GM12878 (cell line): ENCODE data around the gene N4BP2. TPM values are rescaled to one million over a fixed set of nuclear protein-coding genes. Genes with fewer than 3 reads are reported as not detected.

Source experiments
- ATAC-seq: fragments of 200-7000 bp; cut with Tn5 transposase; 3 replicates; pipeline ENCODE4 v1.9.1; 2020; ENCODE audit warnings: mild to moderate bottlenecking, moderate library complexity
- BruUV-seq: library from RNA; stranded (reverse); fragments of 400-500 nt; replicated peaks from 2 replicates; lab custom pipeline; 2021; lab: Mats Ljungman, UMichigan
- CTCF ChIA-PET: fragments of 300-600 bp; sonication (Branson Sonifier 250); formaldehyde crosslinking; extraction: SDS; loops from one replicate; lab custom pipeline; 2021; ENCODE audit warnings: inconsistent platforms; lab: Yijun Ruan, JAX
- POLR2A ChIA-PET: fragments of 350-600 bp; formaldehyde crosslinking; extraction: SDS; loops from one replicate; lab custom pipeline; 2021; ENCODE audit warnings: inconsistent platforms; lab: Charles Lee
- RAD21 ChIA-PET: fragments of 300-600 bp; sonication (Branson Sonifier 250); formaldehyde crosslinking; loops from one replicate; lab custom pipeline; 2023; ENCODE audit warnings: antibody characterized with exemption; ENCODE audit not compliant: unreplicated experiment; lab: Charles Lee
- SMC1A ChIA-PET: fragments of 300-600 bp; sonication (Branson Sonifier 250); formaldehyde crosslinking; loops from one replicate; lab custom pipeline; 2023; ENCODE audit not compliant: unreplicated experiment, uncharacterized antibody; lab: Charles Lee
- DNase-seq: peaks from one replicate; pipeline ENCODE4 v3.0.0-alpha.2; 2011; ENCODE audit warnings: low read depth, low spot score
- FAIRE-seq: peaks from 3 replicates; lab custom pipeline; 2011; peaks lifted over from hg19 to GRCh38; lab: Jason Lieb, UNC
- H2AFZ ChIP-seq: 2 replicates; pipeline ENCODE4 v1.6.0; 2011; ENCODE audit warnings: low read depth, low read length, control low read depth; ENCODE audit not compliant: control insufficient read depth
- H3K27ac ChIP-seq: 2 replicates; pipeline ENCODE4 v1.5.1; 2011; ENCODE audit warnings: control low read depth; ENCODE audit not compliant: control insufficient read depth, insufficient read depth
- H3K27me3 ChIP-seq, 2 experiments: replicated peaks in 1 of 2; 2 replicates each; pipeline versions ENCODE4 v1.6.0 to v1.6.1; 2011; ENCODE audit warnings: low read length in 1 of 2; ENCODE audit not compliant: control insufficient read depth in 2 of 2, insufficient read depth in 2 of 2
- H3K36me3 ChIP-seq, 2 experiments: 2 replicates each; pipeline ENCODE4 v1.5.1; 2011; ENCODE audit warnings: low read length in 1 of 2; ENCODE audit not compliant: control insufficient read depth in 2 of 2, insufficient read depth in 2 of 2
- H3K4me1 ChIP-seq: 2 replicates; pipeline ENCODE4 v1.6.1; 2011; ENCODE audit warnings: mild to moderate bottlenecking, low read length, moderate library complexity, mixed read lengths; ENCODE audit not compliant: control insufficient read depth, insufficient read depth
- H3K4me2 ChIP-seq: 2 replicates; pipeline ENCODE4 v1.6.0; 2011; ENCODE audit warnings: control low read depth; ENCODE audit not compliant: control insufficient read depth, insufficient read depth
- H3K4me3 ChIP-seq: fragments of 200-600 bp; sonication (generic); 2 replicates; pipeline ENCODE4 v1.5.1; 2016
- H3K79me2 ChIP-seq: 2 replicates; pipeline ENCODE4 v1.6.0; 2011; ENCODE audit warnings: low read length; ENCODE audit not compliant: control insufficient read depth, insufficient read depth
- H3K9ac ChIP-seq: 2 replicates; pipeline ENCODE4 v1.8.0; 2011; ENCODE audit warnings: low read length, control low read depth, mixed read lengths; ENCODE audit not compliant: control insufficient read depth, insufficient read depth
- H3K9me3 ChIP-seq: replicated peaks from 3 replicates; pipeline ENCODE4 v1.5.1; 2011; ENCODE audit warnings: mild to moderate bottlenecking, low read length; ENCODE audit not compliant: control insufficient read depth, insufficient read depth
- H4K20me1 ChIP-seq: 2 replicates; pipeline ENCODE4 v1.6.0; 2011; ENCODE audit not compliant: control insufficient read depth, insufficient read depth
- GABPA ChIP-seq: IDR thresholded peaks from 2 replicates; pipeline ENCODE4 v1.6.1; 2014; ENCODE audit warnings: antibody characterized with exemption, low read depth, mild to moderate bottlenecking, inconsistent platforms
- HDGF ChIP-seq: fragments of 450-650 bp; IDR thresholded peaks from 2 replicates; pipeline ENCODE4 v1.6.1; 2016; ENCODE audit warnings: antibody characterized with exemption
- IKZF1 ChIP-seq: fragments of 450-650 bp; conservative IDR thresholded peaks from 2 replicates; pipeline ENCODE4 v1.6.1; 2017; ENCODE audit warnings: antibody characterized with exemption, mild to moderate bottlenecking
- NFXL1 ChIP-seq: fragments of 450-650 bp; IDR thresholded peaks from 2 replicates; pipeline ENCODE4 v1.6.1; 2017; ENCODE audit warnings: antibody characterized with exemption, mild to moderate bottlenecking, borderline replicate concordance
- POLR2AphosphoS2 ChIP-seq: IDR thresholded peaks from 2 replicates; pipeline ENCODE4 v1.6.1; 2011; ENCODE audit warnings: low read depth, mild to moderate bottlenecking, low read length, improper control_type of control experiment, moderate library complexity
- POLR2AphosphoS5 ChIP-seq: IDR thresholded peaks from 2 replicates; pipeline ENCODE4 v1.6.1; 2011; ENCODE audit warnings: mild to moderate bottlenecking, low read length, inconsistent platforms
- SIN3A ChIP-seq: IDR thresholded peaks from 2 replicates; pipeline ENCODE4 v1.6.1; 2012; ENCODE audit warnings: low read depth, low read length, improper control_type of control experiment
- SMAD5 ChIP-seq: IDR thresholded peaks from 2 replicates; pipeline ENCODE4 v1.6.1; 2016; ENCODE audit warnings: antibody characterized with exemption, low read depth
- SREBF2 ChIP-seq: IDR thresholded peaks from 2 replicates; pipeline ENCODE4 v1.6.1; 2012; ENCODE audit warnings: mild to moderate bottlenecking, low read length
- TBL1XR1 ChIP-seq: IDR thresholded peaks from 2 replicates; pipeline ENCODE4 v1.6.1; 2012; ENCODE audit warnings: low read depth, low read length, improper control_type of control experiment
- YY1 ChIP-seq: IDR thresholded peaks from 2 replicates; pipeline ENCODE4 v1.6.1; 2011; ENCODE audit warnings: low read depth, mild to moderate bottlenecking, low read length
- ZNF274 ChIP-seq: IDR thresholded peaks from one replicate; pipeline ENCODE4 v1.8.0; 2011; ENCODE audit not compliant: insufficient read length, insufficient read depth
- WGBS: methylation state at CpG from one replicate; pipeline ENCODE4 v1.1.6; 2016; ENCODE audit warnings: low lambda C conversion rate; ENCODE audit not compliant: insufficient replicate concordance, insufficient coverage; ENCODE audit errors: missing lambda C conversion rate; 5-methylcytosine and 5-hydroxymethylcytosine counted together
- in situ Hi-C: fragments of 300-500 bp; cut with MboI; formaldehyde crosslinking; loops from 9 replicates; pipeline ENCODE4 v1.14.3; 2018; ENCODE audit warnings: mixed read lengths
- intact Hi-C: fragments of 100-400 bp; cut with micrococcal nuclease; formaldehyde crosslinking; loops from one replicate; pipeline ENCODE4 v1.14.2; 2022; ENCODE audit not compliant: unreplicated experiment
- polyA plus RNA-seq, 11 experiments: library from polyadenylated mRNA; depleted of rRNA in 4 of 11; unstranded in 6 of 11; stranded (reverse) in 5 of 11; fragments of >200 nt; fragmentation: Nextera tagmentation in 4 of 11; fragmentation: Illumina TruSeq in 1 of 11; extraction: Ambion mirVana in 4 of 11; extraction: Trizol in 1 of 11; gene quantifications; 1 replicate in 1 of 11; 2 replicates in 10 of 11; pipeline versions ENCODE4 v1.2.1 to v1.2.3, GENCODE V29; 2011 to 2016; ENCODE audit warnings: inconsistent platforms in 2 of 11, missing spikeins in 2 of 11, low read depth in 1 of 11
- total RNA-seq, 4 experiments: library from RNA; depleted of rRNA in 3 of 4; stranded (reverse); fragments of >200 nt in 3 of 4; fragmentation: Illumina TruSeq in 1 of 4; extraction: Trizol in 1 of 4; gene quantifications; 2 replicates each; pipeline versions ENCODE4 v1.2.1 to v1.2.3, GENCODE V29; 2013 to 2021
- TF ChIP-seq, protein P1 (sequence below): fragments of 450-650 bp; IDR thresholded peaks from 2 replicates; pipeline ENCODE4 v1.6.1; 2017; ENCODE audit warnings: mild to moderate bottlenecking, moderate library complexity

Gene N4BP2
- total and polyA plus RNA-seq, 10 of the 15 experiments (the other 5 are each of a cell fraction or from before 2014, with no cell fraction given): 2.3 to 18.7 (median 10.0) TPM

DNA sequence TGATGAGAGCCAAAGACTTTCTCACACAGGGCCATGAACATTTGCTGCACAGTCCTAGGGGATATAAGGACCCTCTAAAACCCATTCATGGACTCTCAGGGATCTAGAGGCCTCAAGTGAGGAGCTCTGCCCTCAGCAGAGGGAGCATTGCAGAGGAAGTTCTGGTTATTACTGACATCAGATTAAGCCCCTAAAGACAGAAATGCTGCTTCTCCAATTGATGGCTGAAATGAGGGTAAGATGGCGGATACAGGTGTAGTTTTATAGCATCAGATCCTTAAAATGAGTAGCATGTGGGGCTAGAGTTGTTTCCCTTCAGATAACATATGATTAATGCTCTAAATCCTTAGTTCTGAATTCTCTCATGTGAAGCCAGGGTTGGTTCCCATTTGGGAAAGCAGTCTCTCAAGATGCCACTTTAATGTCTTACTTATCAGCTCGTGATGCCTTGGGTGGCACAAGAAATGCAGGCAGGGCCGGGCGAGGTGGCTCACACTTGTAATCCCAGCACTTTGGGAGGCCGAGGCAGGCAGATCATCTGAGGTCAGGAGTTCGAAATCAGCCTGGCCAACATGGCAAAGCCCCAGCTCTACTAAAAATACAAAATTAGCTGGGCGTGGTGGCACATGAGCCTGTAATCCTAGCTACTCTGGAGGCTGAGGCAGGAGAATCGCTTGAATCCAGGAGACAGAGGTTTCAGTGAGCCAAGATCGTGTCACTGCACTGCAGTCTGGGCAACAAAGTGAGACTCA is 148.0 kb downstream of the N4BP2 start:
- TF ChIP-seq GABPA (no peak), HDGF (peak; percentile 53; the same call in 1 of the 2 replicates), ZNF274 (no peak), NFXL1 (no peak), POLR2AphosphoS2 (peak; percentile 40; the same call in 1 of the 2 replicates), SIN3A (no peak), YY1 (peak; percentile 79), IKZF1 (no peak), POLR2AphosphoS5 (peak; percentile 57; the same call in 1 of the 2 replicates), SREBF2 (no peak), TBL1XR1 (no peak), SMAD5 (peak; percentile 29; the same call in 1 of the 2 replicates)
- TF ChIP-seq, protein P1, sequence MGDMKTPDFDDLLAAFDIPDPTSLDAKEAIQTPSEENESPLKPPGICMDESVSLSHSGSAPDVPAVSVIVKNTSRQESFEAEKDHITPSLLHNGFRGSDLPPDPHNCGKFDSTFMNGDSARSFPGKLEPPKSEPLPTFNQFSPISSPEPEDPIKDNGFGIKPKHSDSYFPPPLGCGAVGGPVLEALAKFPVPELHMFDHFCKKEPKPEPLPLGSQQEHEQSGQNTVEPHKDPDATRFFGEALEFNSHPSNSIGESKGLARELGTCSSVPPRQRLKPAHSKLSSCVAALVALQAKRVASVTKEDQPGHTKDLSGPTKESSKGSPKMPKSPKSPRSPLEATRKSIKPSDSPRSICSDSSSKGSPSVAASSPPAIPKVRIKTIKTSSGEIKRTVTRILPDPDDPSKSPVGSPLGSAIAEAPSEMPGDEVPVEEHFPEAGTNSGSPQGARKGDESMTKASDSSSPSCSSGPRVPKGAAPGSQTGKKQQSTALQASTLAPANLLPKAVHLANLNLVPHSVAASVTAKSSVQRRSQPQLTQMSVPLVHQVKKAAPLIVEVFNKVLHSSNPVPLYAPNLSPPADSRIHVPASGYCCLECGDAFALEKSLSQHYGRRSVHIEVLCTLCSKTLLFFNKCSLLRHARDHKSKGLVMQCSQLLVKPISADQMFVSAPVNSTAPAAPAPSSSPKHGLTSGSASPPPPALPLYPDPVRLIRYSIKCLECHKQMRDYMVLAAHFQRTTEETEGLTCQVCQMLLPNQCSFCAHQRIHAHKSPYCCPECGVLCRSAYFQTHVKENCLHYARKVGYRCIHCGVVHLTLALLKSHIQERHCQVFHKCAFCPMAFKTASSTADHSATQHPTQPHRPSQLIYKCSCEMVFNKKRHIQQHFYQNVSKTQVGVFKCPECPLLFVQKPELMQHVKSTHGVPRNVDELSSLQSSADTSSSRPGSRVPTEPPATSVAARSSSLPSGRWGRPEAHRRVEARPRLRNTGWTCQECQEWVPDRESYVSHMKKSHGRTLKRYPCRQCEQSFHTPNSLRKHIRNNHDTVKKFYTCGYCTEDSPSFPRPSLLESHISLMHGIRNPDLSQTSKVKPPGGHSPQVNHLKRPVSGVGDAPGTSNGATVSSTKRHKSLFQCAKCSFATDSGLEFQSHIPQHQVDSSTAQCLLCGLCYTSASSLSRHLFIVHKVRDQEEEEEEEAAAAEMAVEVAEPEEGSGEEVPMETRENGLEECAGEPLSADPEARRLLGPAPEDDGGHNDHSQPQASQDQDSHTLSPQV: no peak
- TF ChIP-seq, all 136 proteins: peak for 5
- Histone ChIP-seq H4K20me1 (no peaks in the 10 kb centered on the region; the same call in 1 of the 2 replicates), H3K27ac (peak overlapping the region; percentile 92), H3K36me3 (no peaks in the 10 kb centered on the region), H3K79me2 (peaks cover 97% of the 10 kb centered on the region), H3K4me3 (peak overlapping the region; percentile 72), H3K9ac (peak overlapping the region; percentile 99), H2AFZ (no peak overlapping the region), H3K27me3 (no peaks in the 10 kb centered on the region), H3K4me1 (peaks cover 18% of the 10 kb centered on the region), H3K9me3 (no peaks in the 10 kb centered on the region), H3K4me2 (peak overlapping the region; percentile 98)
- CTCF ChIA-PET: interaction anchor here (0.8 to 5.7 kb wide), 10 partner anchors 8 to 112 kb away, joined by 3 to 53 read pairs (median 5); partner anchors contain the start of gene RHOH
- SMC1A ChIA-PET: interaction anchor here (1.0 to 15.0 kb wide), 13 partner anchors 14 to 121 kb away, joined by 3 to 336 read pairs (median 6); partner anchors contain the start of gene RHOH
- peak; percentile 23 for FAIRE-seq
- in situ Hi-C loops (loop anchor here (5.0 to 10.0 kb wide), 2 partner anchors 103 to 570 kb away; partner anchors contain the start of gene SMIM14), intact Hi-C loops (loop anchor here (1.0 to 2.0 kb wide), 3 partner anchors 23 to 148 kb away; partner anchors contain the start of gene N4BP2)
- DNase-seq: no peak
- BruUV-seq: TSS peak; percentile 81
- POLR2A ChIA-PET: interaction anchor here (0.5 to 14.4 kb wide), 10 partner anchors 10 to 628 kb away, joined by 3 to 214 read pairs (median 6); partner anchors contain the start of gene RHOH
- RAD21 ChIA-PET: interaction anchor here (1.0 to 12.9 kb wide), 11 partner anchors 11 to 149 kb away, joined by 3 to 179 read pairs (median 5); partner anchors contain the start of genes N4BP2 and RHOH
- ATAC-seq: no peak; the same call in 2 of the 3 replicates
- WGBS: 2% methylated on average over 9 of the region's 9 CpGs
